MG63 (cell line): ENCODE data around the gene GRB10. TPM values are rescaled to one million over a fixed set of nuclear protein-coding genes. Genes with fewer than 3 reads are reported as not detected.
"Not testable (repeated sequence)": the region's sequence is repeated elsewhere in the genome, so short reads cannot be mapped to it uniquely, and the experiment has no call there.

Experiments
- DNase-seq: peaks from one replicate; pipeline ENCODE4 v3.0.0-alpha.2; 2020
- H3K27me3 ChIP-seq: fragments of 250-450 bp; sonication (Bioruptor Pico); 2 replicates; pipeline ENCODE4 v1.5.1; 2020; ENCODE audit warnings: mild to moderate bottlenecking, moderate library complexity
- H3K36me3 ChIP-seq: fragments of 250-450 bp; sonication (Bioruptor Pico); 2 replicates; pipeline ENCODE4 v1.5.1; 2020; ENCODE audit warnings: mild to moderate bottlenecking, moderate library complexity
- H3K4me3 ChIP-seq: fragments of 250-450 bp; sonication (Bioruptor Pico); 2 replicates; pipeline ENCODE4 v1.5.1; 2020; ENCODE audit warnings: mild to moderate bottlenecking, moderate library complexity
- H3K9me3 ChIP-seq: fragments of 250-450 bp; sonication (Bioruptor Pico); 2 replicates; pipeline ENCODE4 v1.5.1; 2020; ENCODE audit warnings: mild to moderate bottlenecking, moderate library complexity
- total RNA-seq: library from RNA; depleted of rRNA; stranded (reverse); fragments of >200 nt; shearing (Covaris generic); gene quantifications from 2 replicates; pipeline ENCODE4 v1.2.3, GENCODE V29; 2014; ENCODE audit warnings: low replicate concordance

GRB10 gene
- total RNA-seq, 1 experiment from 2014 or later, result 33.1 TPM

DNA sequence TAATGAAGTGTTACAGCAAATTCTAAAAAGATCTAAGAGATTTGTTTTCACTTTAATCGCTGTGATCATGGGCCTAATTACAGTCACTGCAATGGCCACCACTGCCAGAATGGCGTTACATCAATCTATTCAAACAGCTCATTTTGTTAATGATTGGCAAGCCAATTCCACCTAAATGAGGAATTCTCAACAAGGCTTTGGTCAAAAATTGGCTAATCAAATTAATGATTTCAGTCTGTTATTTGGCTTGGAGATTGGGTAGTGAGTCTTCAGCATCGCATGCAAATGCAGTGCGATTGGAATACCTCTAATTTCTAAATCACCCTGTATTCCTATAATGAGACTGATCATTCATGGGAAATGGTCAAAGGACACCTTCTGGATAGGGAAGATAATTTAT lies 200.4 kb downstream of the GRB10 start:
- H3K4me3 ChIP-seq, DNase-seq, H3K9me3 ChIP-seq, H3K36me3 ChIP-seq, H3K27me3 ChIP-seq: not testable (repeated sequence)

DNA sequence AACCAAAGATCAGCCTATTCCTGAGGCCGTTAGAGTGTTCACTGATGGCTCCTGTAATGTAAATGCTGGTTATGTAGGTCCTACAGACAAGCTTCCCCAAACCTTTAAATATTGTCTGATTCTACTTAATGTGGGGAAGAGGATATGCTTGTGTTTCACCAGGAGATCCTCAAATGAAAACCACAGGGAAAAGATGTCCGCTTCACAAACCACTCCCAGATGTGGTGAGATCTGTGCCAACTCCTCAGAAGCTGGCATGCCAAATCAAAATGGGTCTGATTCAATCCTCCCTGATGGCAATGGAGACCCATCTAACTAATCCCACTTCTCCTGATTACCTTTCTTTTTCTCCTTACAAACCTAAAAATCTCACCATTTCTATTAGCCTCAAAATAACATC lies 202.0 kb downstream of the GRB10 start:
- not testable (repeated sequence) for H3K9me3 ChIP-seq, H3K4me3 ChIP-seq, H3K27me3 ChIP-seq, DNase-seq, H3K36me3 ChIP-seq

DNA sequence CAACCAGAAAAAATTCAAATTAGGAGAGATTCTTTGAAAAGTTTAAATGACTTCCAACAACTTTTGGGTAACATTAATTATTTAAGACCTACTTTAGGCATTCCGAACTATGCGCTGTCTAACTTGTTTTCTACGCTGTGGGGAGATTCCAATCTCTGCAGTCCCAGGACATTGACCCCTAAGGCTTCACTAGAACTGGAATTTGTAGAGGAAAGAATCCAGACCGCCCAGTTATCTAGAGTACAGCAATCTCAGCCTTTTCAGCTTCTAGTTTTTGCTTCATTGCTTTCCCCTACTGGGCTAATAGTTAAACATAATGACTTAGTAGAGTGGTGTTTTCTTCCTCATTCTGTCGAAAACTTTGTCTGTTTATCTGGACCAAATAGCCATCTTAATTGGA lies 202.6 kb downstream of the GRB10 start:
- no peak for DNase-seq
- Histone ChIP-seq H3K27me3 (no peaks in the 10 kb centered on the region), H3K4me3 (no peak overlapping the region), H3K36me3 (no peaks in the 10 kb centered on the region), H3K9me3 (no peaks in the 10 kb centered on the region)

DNA sequence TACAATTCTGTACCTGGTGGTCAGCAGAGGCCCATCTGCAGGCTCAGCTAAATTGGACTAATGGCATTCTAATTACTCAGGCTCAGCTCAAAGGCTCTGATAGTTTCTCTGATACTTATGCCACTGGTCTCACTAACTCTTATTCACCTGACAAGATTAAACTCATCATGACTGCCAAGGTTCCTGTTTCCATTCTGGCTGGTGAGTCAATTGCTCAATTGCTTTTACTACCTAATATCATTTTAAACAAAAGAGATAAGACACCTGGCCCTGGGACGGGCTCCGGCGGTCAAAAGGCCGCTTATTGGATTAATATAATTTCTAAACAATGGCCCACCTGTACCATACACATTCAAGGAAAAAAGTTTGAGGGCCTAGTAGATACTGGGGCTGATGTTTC lies 204.6 kb downstream of the GRB10 start:
- H3K4me3 ChIP-seq, DNase-seq, H3K9me3 ChIP-seq, H3K36me3 ChIP-seq, H3K27me3 ChIP-seq: not testable (repeated sequence)

DNA sequence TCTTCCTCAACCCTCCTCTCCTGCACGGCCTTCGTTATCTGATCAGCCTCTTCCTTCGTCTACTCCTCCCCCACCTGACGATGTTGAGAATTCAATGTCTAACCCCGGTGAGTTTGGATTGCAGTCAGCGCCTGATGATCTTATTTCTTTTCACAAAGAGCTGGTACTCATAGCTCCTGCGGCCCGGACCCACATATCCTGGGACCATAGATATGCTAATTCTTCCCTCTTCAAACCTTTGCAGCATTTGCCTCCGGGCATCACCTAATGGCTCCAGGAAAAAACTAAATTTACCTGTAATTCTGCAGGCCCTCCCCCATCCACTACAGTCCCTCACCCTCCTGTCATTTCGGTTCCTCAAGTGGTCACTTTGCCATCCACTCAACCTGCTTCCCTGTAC lies 205.1 kb downstream of the GRB10 start:
- no peak overlapping the region for H3K4me3 ChIP-seq
- no peaks in the 10 kb centered on the region for H3K27me3 ChIP-seq
- H3K36me3 ChIP-seq, result no peaks in the 10 kb centered on the region
- no peak for DNase-seq
- H3K9me3 ChIP-seq, result no peaks in the 10 kb centered on the region

DNA sequence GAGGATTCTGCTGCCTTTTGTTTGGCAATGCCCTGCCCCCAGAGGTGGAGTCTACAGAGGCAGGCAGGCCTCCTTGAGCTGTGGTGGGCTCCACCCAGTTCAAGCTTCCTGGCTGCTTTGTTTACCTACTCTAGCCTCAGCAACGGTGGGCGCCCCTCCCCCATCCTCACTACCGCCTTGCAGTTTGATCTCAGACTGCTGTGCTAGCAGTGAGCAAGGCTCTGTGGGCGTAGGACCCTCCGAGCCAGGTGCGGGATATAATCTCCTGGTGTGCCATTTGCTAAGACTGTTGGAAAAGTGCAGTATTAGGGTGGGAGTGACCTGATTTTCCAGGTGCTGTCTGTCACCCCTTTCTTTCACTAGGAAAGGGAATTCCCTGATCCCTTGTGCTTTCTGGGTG lies 206.3 kb downstream of the GRB10 start:
- H3K27me3 ChIP-seq, H3K36me3 ChIP-seq, H3K9me3 ChIP-seq, DNase-seq, H3K4me3 ChIP-seq: not testable (repeated sequence)

DNA sequence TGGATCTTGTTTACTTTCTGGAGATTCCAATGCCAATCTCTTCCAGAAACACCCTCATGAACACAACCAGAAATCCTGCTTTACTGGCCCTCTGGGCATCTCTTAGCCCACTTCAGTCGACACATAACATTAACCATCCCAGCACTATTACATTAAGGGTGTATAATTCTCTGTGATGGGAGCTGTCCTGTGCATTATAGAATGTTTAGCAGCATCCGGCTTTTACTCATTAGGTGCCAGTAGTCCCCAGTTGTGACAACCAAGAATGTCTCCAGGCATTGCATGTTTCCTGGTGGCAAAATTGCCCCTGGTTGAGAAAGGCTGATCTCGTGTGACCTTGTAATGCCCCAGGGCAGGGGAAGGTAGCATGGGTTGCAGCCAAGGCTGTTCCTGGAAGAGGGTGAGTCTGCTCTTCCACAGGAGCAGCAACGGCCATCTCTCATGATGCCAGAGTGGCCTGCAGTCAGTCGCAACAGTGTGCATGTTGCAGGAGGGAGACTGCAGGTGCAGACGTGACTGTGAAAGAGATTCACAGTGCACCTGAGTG lies 214.9 kb downstream of the GRB10 start:
- no peaks in the 10 kb centered on the region for H3K36me3 ChIP-seq
- H3K9me3 ChIP-seq, result no peaks in the 10 kb centered on the region
- no peak for DNase-seq
- H3K4me3 ChIP-seq, result no peak overlapping the region
- H3K27me3 ChIP-seq, result peaks cover 5% of the 10 kb centered on the region

DNA sequence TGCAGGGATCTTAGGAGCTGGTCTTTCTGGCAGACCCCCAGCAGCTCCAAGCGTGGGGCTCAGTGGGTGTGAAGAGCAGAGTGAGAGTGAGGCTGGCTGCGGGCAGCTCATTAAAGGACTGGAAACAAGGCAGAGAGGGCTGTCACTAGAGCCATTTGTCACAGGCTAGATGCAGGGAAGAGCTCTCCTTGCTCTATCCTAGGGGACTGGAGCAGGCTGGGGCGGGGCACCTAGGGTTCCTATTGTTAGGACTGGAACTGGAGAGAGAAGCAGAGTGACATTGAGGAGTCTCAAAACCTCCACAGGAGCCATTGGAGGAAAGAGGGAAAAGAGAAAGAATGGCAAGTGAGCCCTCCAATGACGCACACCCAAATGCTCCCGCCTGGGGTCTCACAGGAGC lies 216.7 kb downstream of the GRB10 start:
- no peaks in the 10 kb centered on the region for H3K36me3 ChIP-seq
- no peak for DNase-seq
- H3K9me3 ChIP-seq, result no peaks in the 10 kb centered on the region
- peaks cover 5% of the 10 kb centered on the region for H3K27me3 ChIP-seq
- no peak overlapping the region for H3K4me3 ChIP-seq

DNA sequence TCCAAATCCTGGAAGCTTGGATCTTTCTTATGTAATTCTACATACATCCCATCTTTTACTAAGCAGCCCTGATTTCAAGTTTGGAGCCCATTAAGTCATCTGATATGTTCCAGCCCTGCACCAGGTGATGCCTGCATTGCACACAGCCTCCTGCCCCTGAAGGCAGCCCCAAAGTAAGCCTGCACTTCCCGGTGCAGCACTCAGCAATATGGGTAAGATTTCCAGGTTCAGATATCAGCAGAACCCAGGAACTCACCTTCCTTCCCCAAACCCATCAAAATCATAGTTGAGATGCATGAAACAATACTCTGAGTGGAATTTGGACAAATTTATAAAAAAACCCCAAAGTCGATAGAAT lies 217.2 kb downstream of the GRB10 start:
- DNase-seq, result no peak

DNA sequence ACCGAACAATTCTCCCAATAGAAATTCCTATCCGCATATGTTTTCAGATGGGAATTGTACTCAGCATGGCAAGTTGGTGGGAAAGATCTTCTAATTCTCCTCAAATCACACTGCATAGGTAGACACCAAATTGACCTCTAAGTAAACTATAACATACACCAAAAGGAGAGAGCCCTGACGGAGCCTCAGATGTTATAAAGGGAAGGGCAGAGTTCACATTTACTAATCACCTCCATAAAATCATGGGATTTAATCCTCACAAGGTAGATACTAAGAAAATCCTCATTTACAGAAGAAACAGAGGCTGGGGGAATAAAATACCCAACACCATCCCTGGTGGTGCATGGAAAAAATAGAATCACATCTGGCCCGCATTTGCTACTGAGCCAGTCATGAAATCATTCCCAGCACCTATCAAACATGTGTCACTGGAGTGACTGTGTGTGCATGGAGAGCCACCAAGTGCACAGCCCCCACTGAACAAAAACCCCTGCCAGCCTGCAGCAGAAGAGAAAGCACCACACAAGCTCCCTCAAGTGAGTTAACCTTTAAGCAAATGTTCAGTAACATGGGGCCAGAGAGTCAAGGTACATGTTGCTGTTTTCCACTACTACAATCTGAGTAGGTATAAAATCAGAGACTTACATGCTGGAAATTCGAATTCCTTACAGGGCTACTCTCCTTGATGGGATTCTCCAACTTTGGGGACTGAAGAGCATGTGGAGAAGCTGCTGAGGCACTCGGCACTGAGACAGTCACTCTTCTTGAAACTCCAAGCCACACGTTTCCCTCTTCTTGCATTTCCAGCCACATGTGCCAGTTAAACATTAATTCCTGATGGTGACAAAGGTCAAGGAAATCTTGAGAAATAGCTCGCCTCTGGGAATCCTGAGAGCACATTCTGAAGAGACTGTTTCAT lies 217.8 kb downstream of the GRB10 start, which contains the start of gene DDC:
DDC (minus strand) TSS at position 766 of the 919 bp plus-strand sequence. CDS start 21,320 bp downstream, outside the sequence.
- Histone ChIP-seq H3K36me3 (no peaks in the 10 kb centered on the region), H3K27me3 (peaks cover 5% of the 10 kb centered on the region)

More for the DNA sequence above, 217.2 kb downstream of the GRB10 start:
- H3K27me3 ChIP-seq, result peaks cover 5% of the 10 kb centered on the region
- no peaks in the 10 kb centered on the region for H3K36me3 ChIP-seq
- H3K4me3 ChIP-seq, result no peak overlapping the region
- no peaks in the 10 kb centered on the region for H3K9me3 ChIP-seq

DNA sequence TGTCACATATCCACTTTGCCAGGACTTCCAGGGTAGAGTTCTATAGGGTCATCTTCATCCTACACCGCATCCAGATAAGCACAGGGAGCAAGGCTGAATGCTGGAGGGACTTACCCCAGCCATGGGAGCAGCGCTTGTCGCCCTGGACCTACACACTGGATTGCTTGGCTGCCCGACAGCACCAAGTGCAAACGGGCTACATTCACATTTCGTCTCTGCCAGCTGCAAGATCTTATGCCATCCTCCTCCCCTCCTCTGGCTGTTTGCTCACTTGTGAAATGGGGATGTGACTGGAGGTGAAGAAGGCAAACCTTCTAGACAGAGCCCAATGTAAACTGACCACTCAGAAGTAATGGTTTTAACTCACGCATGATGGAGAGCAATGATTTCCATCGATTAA lies 218.5 kb downstream of the GRB10 start:
- Histone ChIP-seq H3K9me3 (no peaks in the 10 kb centered on the region), H3K4me3 (no peak overlapping the region), H3K36me3 (no peaks in the 10 kb centered on the region), H3K27me3 (peaks cover 5% of the 10 kb centered on the region)
- DNase-seq, result no peak

More for the DNA sequence above, 217.8 kb downstream of the GRB10 start, which contains the start of gene DDC:
- Histone ChIP-seq H3K4me3 (no peak within 1 kb of the TSS), H3K9me3 (no peaks in the 10 kb centered on the region)
- no peak for DNase-seq

DNA sequence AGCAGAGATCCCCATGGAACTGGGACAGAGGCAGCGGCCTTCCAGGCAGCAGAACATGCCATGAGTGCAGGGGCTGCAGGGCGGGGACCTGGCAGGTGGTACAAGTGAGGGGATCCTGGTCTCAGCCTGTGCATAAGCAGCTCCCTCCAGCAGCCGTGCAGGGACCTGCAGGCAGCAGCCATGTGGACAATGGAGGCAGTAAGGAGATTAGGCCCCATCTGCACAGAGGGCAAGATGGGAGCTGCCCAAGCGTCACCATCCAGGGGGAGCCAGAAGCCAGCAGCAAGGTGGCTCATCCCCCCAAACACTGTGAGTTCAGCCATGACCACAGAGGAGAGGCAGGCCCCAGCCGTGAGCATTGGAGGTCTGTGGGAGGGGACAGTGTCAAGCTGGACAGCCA lies 220.6 kb downstream of the GRB10 start:
- H3K36me3 ChIP-seq, result no peaks in the 10 kb centered on the region
- H3K9me3 ChIP-seq, result no peaks in the 10 kb centered on the region
- no peak overlapping the region for H3K4me3 ChIP-seq
- no peak for DNase-seq
- peaks cover 9% of the 10 kb centered on the region for H3K27me3 ChIP-seq

DNA sequence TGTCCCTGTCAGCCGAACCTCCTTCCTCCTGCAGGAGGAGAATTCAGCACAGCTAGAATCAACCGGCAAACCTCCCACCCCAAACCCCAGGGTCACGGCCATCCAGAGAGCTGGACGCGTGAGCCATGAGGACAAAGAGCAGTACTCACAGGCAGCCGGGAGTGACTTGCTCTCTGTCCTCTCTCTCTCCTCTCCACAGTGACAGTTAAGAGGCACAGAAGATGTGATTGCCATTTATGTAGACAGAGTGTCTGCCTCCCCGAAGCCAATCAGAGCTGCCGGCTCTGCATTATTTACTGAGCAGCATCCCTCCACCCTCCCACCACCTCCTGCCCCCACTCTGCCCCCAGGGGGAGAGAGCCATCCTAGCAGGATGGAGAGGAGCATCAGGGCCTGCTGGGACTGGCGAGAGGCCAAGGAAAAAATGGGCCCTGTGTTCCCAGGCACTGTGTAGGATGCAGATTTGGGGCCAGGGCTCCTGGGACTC lies 221.8 kb downstream of the GRB10 start:
- Histone ChIP-seq H3K9me3 (no peaks in the 10 kb centered on the region), H3K4me3 (no peak overlapping the region), H3K27me3 (peaks cover 11% of the 10 kb centered on the region), H3K36me3 (no peaks in the 10 kb centered on the region)
- no peak for DNase-seq

DNA sequence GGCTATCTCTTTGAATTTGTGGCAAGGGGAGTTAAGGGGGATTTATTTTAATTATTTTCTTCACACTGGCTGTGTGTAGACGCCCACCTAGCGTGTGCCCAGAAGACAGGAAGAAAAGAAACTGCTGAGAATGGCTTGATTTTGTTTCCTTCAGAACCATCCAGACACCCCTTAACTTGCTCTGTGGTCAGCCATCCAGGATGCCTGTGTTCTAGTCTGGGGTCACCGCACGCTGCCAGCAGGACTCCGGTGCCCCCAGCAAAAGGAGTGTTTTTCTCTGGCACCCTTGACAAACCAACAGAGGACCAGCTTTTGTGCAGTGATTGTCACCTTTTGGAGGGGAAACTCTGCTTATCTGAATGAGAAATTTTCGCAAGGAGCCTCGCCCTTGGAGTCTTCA lies 222.8 kb downstream of the GRB10 start:
- peaks cover 11% of the 10 kb centered on the region for H3K27me3 ChIP-seq
- no peak overlapping the region for H3K4me3 ChIP-seq
- no peaks in the 10 kb centered on the region for H3K36me3 ChIP-seq
- no peak for DNase-seq
- no peaks in the 10 kb centered on the region for H3K9me3 ChIP-seq

DNA sequence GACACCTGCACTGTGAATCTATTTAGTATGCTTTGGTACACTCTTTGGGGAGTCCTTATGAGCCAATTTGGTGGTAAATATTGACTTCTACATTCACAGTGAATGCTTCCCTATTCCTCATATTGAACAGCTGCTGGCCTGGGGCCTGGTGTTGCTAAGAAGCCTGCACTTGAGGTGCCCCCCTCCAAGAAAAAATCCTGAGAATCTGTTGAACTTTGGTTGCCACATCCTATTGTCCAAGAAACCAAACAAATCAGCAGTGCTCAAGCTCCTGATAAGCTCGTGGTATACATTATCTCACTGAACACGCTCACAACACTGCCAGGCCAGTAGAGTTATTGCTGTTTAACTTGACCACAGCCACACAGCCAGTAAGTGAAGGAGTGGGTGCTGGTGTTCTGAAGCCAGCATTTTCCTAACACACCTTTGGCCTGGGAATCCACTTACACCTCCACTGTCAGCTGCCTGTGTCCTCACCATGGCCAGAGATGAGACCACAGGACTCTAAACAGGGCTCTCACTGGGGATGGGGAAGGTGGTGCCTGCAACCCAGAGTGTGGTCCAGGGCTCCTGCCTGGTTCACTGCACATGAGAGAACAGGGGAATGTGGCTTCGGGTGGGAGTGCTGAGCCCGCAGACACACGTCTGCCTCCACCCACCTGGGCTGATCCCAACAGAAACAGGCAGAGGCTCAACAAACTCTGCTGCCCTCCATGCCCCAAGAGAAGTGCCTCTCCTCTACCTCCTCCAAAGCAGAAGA lies 224.2 kb downstream of the GRB10 start:
- no peaks in the 10 kb centered on the region for H3K9me3 ChIP-seq
- no peak overlapping the region for H3K4me3 ChIP-seq
- H3K27me3 ChIP-seq, result peaks cover 6% of the 10 kb centered on the region; the same call in 1 of the 2 replicates
- no peaks in the 10 kb centered on the region for H3K36me3 ChIP-seq
- no peak for DNase-seq

DNA sequence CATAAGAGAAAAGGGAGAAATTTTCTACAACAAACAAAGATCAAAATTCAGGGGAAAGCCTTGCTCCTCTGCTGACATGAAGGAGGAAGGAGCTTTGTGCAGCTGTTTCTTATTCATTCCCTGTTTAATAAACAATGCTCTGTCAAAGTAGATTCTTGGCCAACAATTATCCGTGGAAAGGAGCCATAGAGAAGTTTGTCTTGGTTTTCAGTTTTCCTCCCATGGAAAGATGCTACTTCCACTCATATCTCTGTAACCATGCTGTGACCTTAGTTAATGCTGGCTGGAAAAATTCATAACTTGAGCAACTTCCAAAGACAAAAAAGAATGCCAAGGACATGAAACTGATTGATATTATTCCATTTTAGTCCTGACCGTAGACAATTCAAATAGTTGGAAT lies 225.6 kb downstream of the GRB10 start:
- Histone ChIP-seq H3K4me3 (no peak overlapping the region), H3K36me3 (no peaks in the 10 kb centered on the region), H3K27me3 (peaks cover 6% of the 10 kb centered on the region; the same call in 1 of the 2 replicates), H3K9me3 (no peaks in the 10 kb centered on the region)
- DNase-seq, result no peak
